Lung (tissue), 12 donors: ENCODE measurements around the gene USH1G. TPM values are rescaled to one million over a fixed set of nuclear protein-coding genes. Genes with fewer than 3 reads are reported as not detected.
A peak's percentile ranks its signal among the peaks of the same experiment; 100 is the strongest.

Source experiments
- ATAC-seq: fragments of 200-7000 bp; cut with Tn5 transposase; one replicate; pipeline ENCODE4 v1.9.1; 2020; ENCODE audit warnings: moderate number of reproducible peaks; ENCODE audit not compliant: insufficient read depth, low FRiP score
- DNase-seq, 3 donors: peaks; one replicate each; pipeline ENCODE4 v3.0.0-alpha.2; 2013 to 2017
- H3K27ac ChIP-seq, 2 donors: one replicate each; pipeline ENCODE4 v1.5.1; 2013; ENCODE audit warnings: mild to moderate bottlenecking in 2 of 2, moderate library complexity in 2 of 2, control low read depth in 1 of 2, inconsistent platforms in 1 of 2, low read depth in 1 of 2, low read length in 1 of 2
- H3K27me3 ChIP-seq, 3 donors: one replicate each; pipeline ENCODE4 v1.5.1; 2013; ENCODE audit warnings: low read length in 2 of 3; ENCODE audit not compliant: control insufficient read depth in 3 of 3, insufficient read depth in 3 of 3
- H3K36me3 ChIP-seq, 4 donors: one replicate each; pipeline ENCODE4 v1.5.1; 2013; ENCODE audit warnings: low read length in 4 of 4, mild to moderate bottlenecking in 1 of 4, moderate library complexity in 1 of 4; ENCODE audit not compliant: control insufficient read depth in 4 of 4, insufficient read depth in 4 of 4
- H3K4me1 ChIP-seq, 5 donors: one replicate each; pipeline ENCODE4 v1.5.1; 2013; ENCODE audit warnings: low read length in 5 of 5, mild to moderate bottlenecking in 2 of 5, moderate library complexity in 1 of 5; ENCODE audit not compliant: control insufficient read depth in 5 of 5, insufficient read depth in 5 of 5
- H3K4me3 ChIP-seq: one replicate; pipeline ENCODE4 v1.5.1; 2013; ENCODE audit warnings: mild to moderate bottlenecking, control low read depth, moderate library complexity
- H3K9ac ChIP-seq, 2 donors: one replicate each; pipeline ENCODE4 v1.5.1; 2013; ENCODE audit warnings: low read length in 2 of 2, control low read depth in 1 of 2; ENCODE audit not compliant: insufficient read depth in 1 of 2
- H3K9me3 ChIP-seq, 4 donors: one replicate each; pipeline ENCODE4 v1.5.1; 2013; ENCODE audit warnings: low read length in 3 of 4, mild to moderate bottlenecking in 1 of 4, moderate library complexity in 1 of 4; ENCODE audit not compliant: control insufficient read depth in 4 of 4, insufficient read depth in 3 of 4
- CTCF ChIP-seq: IDR thresholded peaks from 2 replicates; pipeline ENCODE4 v1.5.1; 2012; ENCODE audit warnings: mild to moderate bottlenecking; ENCODE audit errors: control extremely low read depth, extremely low read depth
- WGBS, 2 donors: extraction: QIAGEN DNeasy Blood & Tissue Kit; methylation state at CpG; one replicate each; pipeline ENCODE4 v1.1.7; 2013; 5-methylcytosine and 5-hydroxymethylcytosine counted together
- polyA plus RNA-seq, 2 donors: library from polyadenylated mRNA; stranded (reverse); fragments of 200-250 nt; gene quantifications; one replicate each; pipeline ENCODE4 v1.2.1, GENCODE V29; 2013
- total RNA-seq, 2 donors: library from RNA; depleted of rRNA in 1 of 2; stranded (reverse); fragments of >200 nt in 1 of 2; gene quantifications; one replicate each; pipeline ENCODE4 v1.2.1, GENCODE V29; 2014 to 2021
- donor health status: control.
- donor health status: control.
- donor health status: Bipolar disorder and iron deficiency.
- donor health status: healthy.
- donor health status: DM: yes; HTN: yes; CAD: no.

USH1G gene
- total and polyA plus RNA-seq, 4 donors: 0.01 TPM; not detected in 3

- Histone ChIP-seq H3K9ac (no peak within 1 kb of the TSS), H3K4me1 (peaks cover 0 to 16% (median 3%) of the 10 kb centered on the region in 5 donors), H3K27me3 (peaks cover 0 to 59% (median 59%) of the 10 kb centered on the region in 3 donors), H3K9me3 (no peaks in the 10 kb centered on the region), H3K36me3 (no peaks in the 10 kb centered on the region), H3K27ac (no peak within 1 kb of the TSS), H3K4me3 (no peak within 1 kb of the TSS)
- DNase-seq: no peak
- no peak for TF ChIP-seq CTCF
- WGBS, 2 donors: 3 to 4% methylated on average over 54 of the region's 54 CpGs
- ATAC-seq: no peak
These were observed 1.3 kb upstream of the USH1G start, which contains the start of gene OTOP2 for GRCh38 chr17:74924250-74924948. TSS of gene OTOP2 (plus strand) at chr17:74924273. CDS start at chr17:74924633, 360 bp downstream.

GRCh38 chr17:74923538-74924249 lies 639 bp upstream of the USH1G start:
- Histone ChIP-seq H3K27ac (no peak overlapping the region), H3K4me3 (no peak overlapping the region), H3K9ac (no peak overlapping the region), H3K27me3 (peaks cover 0 to 61% (median 60%) of the 10 kb centered on the region in 3 donors), H3K9me3 (no peaks in the 10 kb centered on the region), H3K4me1 (peaks cover 0 to 16% (median 3%) of the 10 kb centered on the region in 5 donors), H3K36me3 (no peaks in the 10 kb centered on the region)
- TF ChIP-seq CTCF: peak; percentile 71
- peak; percentile 17 to 49 (median 48) for DNase-seq
- whole genome bisulfite sequencing, 2 donors: 3% methylated on average over 59 of the region's 59 CpGs
- ATAC-seq: peak; percentile 81

- Histone ChIP-seq H3K4me1 (peaks cover 0 to 16% (median 3%) of the 10 kb centered on the region in 5 donors), H3K27ac (no peak overlapping the region), H3K9ac (no peak overlapping the region), H3K4me3 (no peak overlapping the region), H3K9me3 (no peaks in the 10 kb centered on the region), H3K36me3 (no peaks in the 10 kb centered on the region), H3K27me3 (peaks cover 0 to 54% (median 51%) of the 10 kb centered on the region in 3 donors)
- peak in 1 of 3 donors; percentile 15 for DNase-seq
- no peak for TF ChIP-seq CTCF
- no peak for ATAC-seq
- 52 to 71% methylated on average over 6 of the region's 6 CpGs for WGBS, 2 donors
These were observed 883 bp downstream of the USH1G start for GRCh38 chr17:74922172-74922571.
